ENCODE results near the gene FLACC1.
"Not testable (repeated sequence)": the region's sequence is repeated elsewhere in the genome, so short reads cannot be mapped to it uniquely, and the experiment has no call there.

Gene FLACC1

GRCh38 chr2:201357221-201357620 is at the start of gene FLACC1:
Gene FLACC1, minus strand, starts transcription at chr2:201357345. Its CDS starts 5,941 bp downstream, at chr2:201351404.
- DNase-seq (ENCODE audit: low read depth, low spot score): no peak

GRCh38 chr2:201406077-201406662 is 49.0 kb upstream of the FLACC1 start:
- DNase-seq (ENCODE audit: low read depth, low spot score): no peak

- no peak for DNase-seq (ENCODE audit: low read depth, low spot score)
These were observed 47.6 kb upstream of the FLACC1 start for GRCh38 chr2:201404699-201405280.

GRCh38 chr2:201403880-201404279 is 46.7 kb upstream of the FLACC1 start:
- DNase-seq (ENCODE audit: low read depth, low spot score): no peak

GRCh38 chr2:201402651-201403562 is 45.8 kb upstream of the FLACC1 start:
- no peak for DNase-seq (ENCODE audit: low read depth, low spot score)

- DNase-seq (ENCODE audit: low read depth, low spot score): no peak
These were observed 44.7 kb upstream of the FLACC1 start for GRCh38 chr2:201401815-201402214.

GRCh38 chr2:201396595-201396994 is 39.5 kb upstream of the FLACC1 start:
- no peak for DNase-seq (ENCODE audit: low read depth, low spot score)

- no peak for DNase-seq (ENCODE audit: low read depth, low spot score)
These were observed 26.0 kb upstream of the FLACC1 start for GRCh38 chr2:201383136-201383535.

GRCh38 chr2:201378496-201379397 is 21.6 kb upstream of the FLACC1 start:
- DNase-seq (ENCODE audit: low read depth, low spot score): no peak

GRCh38 chr2:201377218-201377617 is 20.1 kb upstream of the FLACC1 start:
- DNase-seq (ENCODE audit: low read depth, low spot score): no peak

GRCh38 chr2:201369775-201370174 is 12.6 kb upstream of the FLACC1 start:
- no peak for DNase-seq (ENCODE audit: low read depth, low spot score)

- not testable (repeated sequence) for DNase-seq (ENCODE audit: low read depth, low spot score)
These were observed 12.2 kb upstream of the FLACC1 start for GRCh38 chr2:201369318-201369717.

GRCh38 chr2:201366146-201366545 is 9.0 kb upstream of the FLACC1 start:
- no peak for DNase-seq (ENCODE audit: low read depth, low spot score)

GRCh38 chr2:201363857-201364560 is 6.9 kb upstream of the FLACC1 start:
- DNase-seq (ENCODE audit: low read depth, low spot score): no peak

GRCh38 chr2:201362396-201362795 is 5.3 kb upstream of the FLACC1 start:
- no peak for DNase-seq (ENCODE audit: low read depth, low spot score)

- no peak for DNase-seq (ENCODE audit: low read depth, low spot score)
These were observed 4.1 kb upstream of the FLACC1 start for GRCh38 chr2:201361078-201361733.

- DNase-seq (ENCODE audit: low read depth, low spot score): no peak
These were observed 3.1 kb upstream of the FLACC1 start for GRCh38 chr2:201360256-201360655.

- no peak for DNase-seq (ENCODE audit: low read depth, low spot score)
These were observed 1.5 kb upstream of the FLACC1 start for GRCh38 chr2:201358684-201359083.

GRCh38 chr2:201353116-201353515 is 4.0 kb downstream of the FLACC1 start:
- no peak for DNase-seq (ENCODE audit: low read depth, low spot score)

GRCh38 chr2:201350879-201351278 is 6.3 kb downstream of the FLACC1 start:
- no peak for DNase-seq (ENCODE audit: low read depth, low spot score)
